HEK293 (cell line): ENCODE data around the gene HSPG2.

Experiments used
- CTCF ChIP-seq: fragments of 450-650 bp; formaldehyde crosslinking; IDR thresholded peaks from 2 replicates; pipeline ENCODE4 v1.5.1; 2016; ENCODE audit warnings: missing biosample characterization, missing genetic modification characterization
- ZNF112 ChIP-seq: fragments of 450-650 bp; formaldehyde crosslinking; IDR thresholded peaks from 2 replicates; pipeline ENCODE4 v1.5.0; 2017; ENCODE audit warnings: missing biosample characterization, missing genetic modification characterization
- ZNF24 ChIP-seq: fragments of 450-650 bp; formaldehyde crosslinking; IDR thresholded peaks from 2 replicates; pipeline ENCODE4 v1.5.1; 2016; ENCODE audit warnings: missing biosample characterization, missing genetic modification characterization
- ZNF292 ChIP-seq: fragments of 450-650 bp; formaldehyde crosslinking; IDR thresholded peaks from 2 replicates; pipeline ENCODE4 v1.5.1; 2016; ENCODE audit warnings: low read depth, missing biosample characterization, missing genetic modification characterization, borderline replicate concordance
- ZNF473 ChIP-seq: fragments of 450-650 bp; formaldehyde crosslinking; IDR thresholded peaks from 2 replicates; pipeline ENCODE4 v1.5.1; 2017; ENCODE audit warnings: missing biosample characterization, missing genetic modification characterization
- TF ChIP-seq, protein P1 (sequence below): fragments of 450-650 bp; formaldehyde crosslinking; IDR thresholded peaks from 2 replicates; pipeline ENCODE4 v1.5.1; 2016; ENCODE audit warnings: missing biosample characterization, missing genetic modification characterization
- TF ChIP-seq, protein P2 (sequence below): fragments of 450-650 bp; formaldehyde crosslinking; IDR thresholded peaks from 2 replicates; pipeline ENCODE4 v1.5.1; 2016; ENCODE audit warnings: missing biosample characterization, missing genetic modification characterization

DNA sequence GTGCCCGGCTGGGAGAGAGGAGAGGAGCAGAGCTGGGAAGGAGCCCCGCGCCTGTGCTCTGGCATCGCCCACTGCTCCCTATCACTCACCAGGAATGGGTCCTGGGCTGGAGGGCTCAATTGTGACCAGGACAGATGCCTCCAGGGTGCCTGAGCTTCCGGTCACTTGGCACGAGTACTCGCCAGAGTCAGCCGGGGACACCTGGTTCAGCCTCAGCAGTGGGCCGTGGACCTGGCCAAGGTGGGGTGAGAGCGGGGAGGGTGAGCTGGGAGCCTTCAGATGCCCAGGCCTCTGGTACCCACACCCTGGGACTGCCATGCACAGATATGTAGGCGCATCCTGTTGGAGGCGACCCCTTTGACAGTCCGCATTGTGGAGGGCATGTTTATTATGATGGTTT lies 93.9 kb downstream of the HSPG2 start:
- no peak for TF ChIP-seq ZNF112 (tag by site-specific recombination)
- TF ChIP-seq ZNF473 (tag by site-specific recombination), result no peak
- TF ChIP-seq, protein P1, sequence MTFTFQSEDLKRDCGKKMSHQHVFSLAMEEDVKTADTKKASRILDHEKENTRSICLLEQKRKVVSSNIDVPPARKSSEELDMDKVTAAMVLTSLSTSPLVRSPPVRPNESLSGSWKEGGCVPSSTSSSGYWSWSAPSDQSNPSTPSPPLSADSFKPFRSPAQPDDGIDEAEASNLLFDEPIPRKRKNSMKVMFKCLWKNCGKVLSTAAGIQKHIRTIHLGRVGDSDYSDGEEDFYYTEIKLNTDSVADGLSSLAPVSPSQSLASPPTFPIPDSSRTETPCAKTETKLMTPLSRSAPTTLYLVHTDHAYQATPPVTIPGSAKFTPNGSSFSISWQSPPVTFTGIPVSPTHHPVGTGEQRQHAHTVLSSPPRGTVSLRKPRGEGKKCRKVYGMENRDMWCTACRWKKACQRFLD (tag by site-specific recombination), result no peak
- no peak for TF ChIP-seq ZNF292 (tag by site-specific recombination)
- TF ChIP-seq ZNF24 (tag by site-specific recombination), result no peak
- no peak for TF ChIP-seq CTCF
- TF ChIP-seq, protein P2, sequence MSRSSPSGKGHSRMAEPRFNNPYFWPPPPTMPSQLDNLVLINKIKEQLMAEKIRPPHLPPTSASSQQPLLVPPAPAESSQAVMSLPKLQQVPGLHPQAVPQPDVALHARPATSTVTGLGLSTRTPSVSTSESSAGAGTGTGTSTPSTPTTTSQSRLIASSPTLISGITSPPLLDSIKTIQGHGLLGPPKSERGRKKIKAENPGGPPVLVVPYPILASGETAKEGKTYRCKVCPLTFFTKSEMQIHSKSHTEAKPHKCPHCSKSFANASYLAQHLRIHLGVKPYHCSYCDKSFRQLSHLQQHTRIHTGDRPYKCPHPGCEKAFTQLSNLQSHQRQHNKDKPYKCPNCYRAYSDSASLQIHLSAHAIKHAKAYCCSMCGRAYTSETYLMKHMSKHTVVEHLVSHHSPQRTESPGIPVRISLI (tag by site-specific recombination), result no peak
